IMR-90 (cell line): ENCODE measurements around the gene VPS37C. TPM values are rescaled to one million over a fixed set of nuclear protein-coding genes. Genes with fewer than 3 reads are reported as not detected.

Source experiments
- ATAC-seq: fragments of 200-7000 bp; cut with Tn5 transposase; 2 replicates; pipeline ENCODE4 v1.9.1; 2020; ENCODE audit warnings: low read depth, mild to moderate bottlenecking, moderate library complexity
- BruUV-seq: library from RNA; stranded (reverse); fragments of 400-500 nt; replicated peaks from 2 replicates; lab custom pipeline; 2021; lab: Mats Ljungman, UMichigan
- CTCF ChIA-PET: fragments of 300-600 bp; formaldehyde crosslinking; extraction: SDS; loops from one replicate; lab custom pipeline; 2021; ENCODE audit warnings: antibody characterized with exemption; lab: Yijun Ruan, JAX
- POLR2A ChIA-PET: fragments of 300-600 bp; sonication (Branson Sonifier 250); formaldehyde crosslinking; loops from one replicate; lab custom pipeline; 2022; ENCODE audit warnings: antibody characterized with exemption; ENCODE audit not compliant: unreplicated experiment; lab: Charles Lee
- DNase-seq: peaks from one replicate; pipeline ENCODE4 v3.0.0; 2013
- H2AFZ ChIP-seq: replicated peaks from 2 replicates; pipeline ENCODE3; 2013; ENCODE audit warnings: low read length, mild to moderate bottlenecking; ENCODE audit not compliant: poor library complexity
- H2AK5ac ChIP-seq: 2 replicates; pipeline ENCODE4 v1.6.1; 2013; ENCODE audit warnings: low read depth, low read length, inconsistent platforms
- H2AK9ac ChIP-seq: replicated peaks from 2 replicates; pipeline ENCODE3; 2013; ENCODE audit warnings: mild to moderate bottlenecking, low read depth, low read length, moderate library complexity; ENCODE audit not compliant: poor library complexity
- H2BK120ac ChIP-seq: 2 replicates; pipeline ENCODE4 v1.6.1; 2013; ENCODE audit warnings: low read depth, low read length, inconsistent platforms
- H2BK15ac ChIP-seq: 3 replicates; pipeline ENCODE4 v1.6.1; 2013; ENCODE audit warnings: low read depth, low read length, inconsistent platforms
- H2BK20ac ChIP-seq: 2 replicates; pipeline ENCODE4 v1.6.1; 2013; ENCODE audit warnings: low read depth, mild to moderate bottlenecking, inconsistent platforms, low read length, moderate library complexity
- H2BK5ac ChIP-seq: 2 replicates; pipeline ENCODE4 v1.6.1; 2013; ENCODE audit warnings: mild to moderate bottlenecking, low read depth, low read length, inconsistent platforms; ENCODE audit not compliant: poor library complexity, severe bottlenecking
- H3K14ac ChIP-seq: replicated peaks from 2 replicates; pipeline ENCODE4 v1.6.1; 2013; ENCODE audit warnings: low read depth, low read length, inconsistent platforms
- H3K18ac ChIP-seq: 2 replicates; pipeline ENCODE4 v1.6.1; 2013; ENCODE audit warnings: low read depth, low read length, control low read depth
- H3K23ac ChIP-seq: 2 replicates; pipeline ENCODE4 v1.6.1; 2013; ENCODE audit warnings: low read depth, low read length, inconsistent platforms
- H3K27ac ChIP-seq: 2 replicates; pipeline ENCODE4 v1.5.1; 2013; ENCODE audit warnings: mild to moderate bottlenecking, control low read depth, low read length; ENCODE audit not compliant: insufficient read depth
- H3K27me3 ChIP-seq: 2 replicates; pipeline ENCODE4 v1.6.1; 2013; ENCODE audit warnings: low read length; ENCODE audit not compliant: control insufficient read depth, insufficient read depth
- H3K36me3 ChIP-seq: 2 replicates; pipeline ENCODE4 v1.6.1; 2013; ENCODE audit warnings: low read length, mixed read lengths; ENCODE audit not compliant: control insufficient read depth, insufficient read depth
- H3K4ac ChIP-seq: 2 replicates; pipeline ENCODE4 v1.6.1; 2013; ENCODE audit warnings: low read depth, low read length, inconsistent platforms
- H3K4me1 ChIP-seq: 2 replicates; pipeline ENCODE4 v1.6.1; 2013; ENCODE audit warnings: low read length, mixed read lengths; ENCODE audit not compliant: control insufficient read depth, insufficient read depth
- H3K4me2 ChIP-seq: 2 replicates; pipeline ENCODE4 v1.6.1; 2013; ENCODE audit warnings: low read depth, mild to moderate bottlenecking, control low read depth, low read length, moderate library complexity
- H3K4me3 ChIP-seq: 2 replicates; pipeline ENCODE4 v1.5.1; 2013; ENCODE audit warnings: low read depth, mild to moderate bottlenecking, control low read depth, low read length, moderate library complexity; ENCODE audit not compliant: insufficient read depth
- H3K56ac ChIP-seq: 2 replicates; pipeline ENCODE4 v1.6.1; 2013; ENCODE audit warnings: low read length, inconsistent platforms; ENCODE audit not compliant: insufficient read depth; ENCODE audit errors: extremely low read depth
- H3K79me1 ChIP-seq, 2 experiments: 2 replicates each; pipeline ENCODE4 v1.6.1; 2013; ENCODE audit warnings: low read length in 2 of 2, inconsistent platforms in 1 of 2, low read depth in 1 of 2
- H3K9ac ChIP-seq: 2 replicates; pipeline ENCODE4 v1.6.1; 2013; ENCODE audit warnings: low read depth, low read length, control low read depth
- H3K9me1 ChIP-seq: 2 replicates; pipeline ENCODE4 v1.6.1; 2013; ENCODE audit warnings: low read length, inconsistent platforms; ENCODE audit not compliant: insufficient read depth
- H3K9me3 ChIP-seq: 2 replicates; pipeline ENCODE4 v1.6.1; 2013; ENCODE audit warnings: low read length; ENCODE audit not compliant: control insufficient read depth, insufficient read depth
- H4K20me1 ChIP-seq: 2 replicates; pipeline ENCODE4 v1.6.1; 2013; ENCODE audit warnings: low read length, inconsistent platforms; ENCODE audit not compliant: insufficient read depth
- H4K5ac ChIP-seq: 2 replicates; pipeline ENCODE4 v1.6.1; 2013; ENCODE audit warnings: mild to moderate bottlenecking, low read depth, low read length, control low read depth
- H4K8ac ChIP-seq, 2 experiments: 2 replicates each; pipeline ENCODE4 v1.6.1; 2013; ENCODE audit warnings: low read depth in 2 of 2, low read length in 2 of 2, control low read depth in 1 of 2, inconsistent platforms in 1 of 2
- H4K91ac ChIP-seq: 2 replicates; pipeline ENCODE4 v1.6.1; 2013; ENCODE audit warnings: low read depth, low read length, inconsistent platforms; ENCODE audit not compliant: insufficient read depth
- CHD1 ChIP-seq: IDR thresholded peaks from 2 replicates; pipeline ENCODE4 v1.6.1; 2012; ENCODE audit warnings: low read depth, low read length, improper control_type of control experiment
- CTCF ChIP-seq: conservative IDR thresholded peaks from 2 replicates; pipeline ENCODE4 v1.5.1; 2012; ENCODE audit warnings: mild to moderate bottlenecking, low read depth, low read length, improper control_type of control experiment
- FOS ChIP-seq: fragments of 150-350 bp; IDR thresholded peaks from 2 replicates; pipeline ENCODE4 v1.6.1; 2016; ENCODE audit warnings: low read depth, low read length
- WGBS, 2 experiments: methylation state at CpG; one replicate each; pipeline versions ENCODE4 v1.1.5 to v1.1.7; 2013; ENCODE audit warnings: missing lambda C conversion rate in 2 of 2; ENCODE audit not compliant: insufficient read length in 1 of 2; ENCODE audit errors: extremely low coverage in 2 of 2; 5-methylcytosine and 5-hydroxymethylcytosine counted together
- dilution Hi-C: fragments of 300-500 bp; cut with HindIII; formaldehyde crosslinking; loops from one replicate; pipeline ENCODE4 v1.14.3; 2018; ENCODE audit warnings: low sequenced_read_pairs; ENCODE audit not compliant: unreplicated experiment
- in situ Hi-C: fragments of 300-500 bp; cut with MboI; formaldehyde crosslinking; loops from 3 replicates; pipeline ENCODE4 v1.14.3; 2019; ENCODE audit warnings: low sequenced_read_pairs, inconsistent platforms, mixed read lengths
- intact Hi-C: fragments of 100-400 bp; cut with micrococcal nuclease; formaldehyde crosslinking; loops from 2 replicates; pipeline ENCODE4 v1.10.0; 2022
- polyA plus RNA-seq, 3 experiments: library from polyadenylated mRNA; depleted of rRNA; stranded (reverse); fragments of >200 nt; gene quantifications; 2 replicates each; pipeline ENCODE4 v1.2.3, GENCODE V29; 2012; ENCODE audit warnings: low replicate concordance in 1 of 3
- total RNA-seq: library from RNA; depleted of rRNA; stranded (reverse); fragments of >200 nt; gene quantifications from 2 replicates; pipeline ENCODE4 v1.2.3, GENCODE V29; 2012
- TF ChIP-seq, protein P1 (sequence below): fragments of 150-350 bp; IDR thresholded peaks from 2 replicates; pipeline ENCODE4 v1.6.1; 2016; ENCODE audit warnings: low read depth, mild to moderate bottlenecking, low read length, moderate library complexity, borderline replicate concordance

The VPS37C gene
- total and polyA plus RNA-seq, 2 of the 4 experiments (the other 2 are of a cell fraction) = 3.2 to 13.2 TPM

- H2AK5ac ChIP-seq = no peak overlapping the region
- in situ Hi-C loops (no loop called here), intact Hi-C loops (no loop called here), dilution Hi-C loops (no loop called here)
- H3K9me1 ChIP-seq = no peaks in the 10 kb centered on the region
- H3K36me3 ChIP-seq = no peaks in the 10 kb centered on the region
- H4K91ac ChIP-seq = no peak overlapping the region
- H3K4ac ChIP-seq = no peak overlapping the region
- ChIA-PET CTCF (no interaction called here), POLR2A (no interaction called here)
- H3K4me3 ChIP-seq = no peak overlapping the region
- H3K79me1 ChIP-seq = no peaks in the 10 kb centered on the region
- no peak overlapping the region for H2BK5ac ChIP-seq
- TF ChIP-seq, protein P1, sequence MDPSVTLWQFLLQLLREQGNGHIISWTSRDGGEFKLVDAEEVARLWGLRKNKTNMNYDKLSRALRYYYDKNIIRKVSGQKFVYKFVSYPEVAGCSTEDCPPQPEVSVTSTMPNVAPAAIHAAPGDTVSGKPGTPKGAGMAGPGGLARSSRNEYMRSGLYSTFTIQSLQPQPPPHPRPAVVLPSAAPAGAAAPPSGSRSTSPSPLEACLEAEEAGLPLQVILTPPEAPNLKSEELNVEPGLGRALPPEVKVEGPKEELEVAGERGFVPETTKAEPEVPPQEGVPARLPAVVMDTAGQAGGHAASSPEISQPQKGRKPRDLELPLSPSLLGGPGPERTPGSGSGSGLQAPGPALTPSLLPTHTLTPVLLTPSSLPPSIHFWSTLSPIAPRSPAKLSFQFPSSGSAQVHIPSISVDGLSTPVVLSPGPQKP = no peak
- TF ChIP-seq CHD1 (no peak), FOS (no peak), CTCF (no peak)
- H3K4me2 ChIP-seq = no peak overlapping the region
- peaks cover 33% of the 10 kb centered on the region for H3K27me3 ChIP-seq
- no peak overlapping the region for H3K18ac ChIP-seq
- H2BK15ac ChIP-seq = no peak overlapping the region
- H2AK9ac ChIP-seq = no peak overlapping the region
- H3K14ac ChIP-seq = no peak overlapping the region
- no peak overlapping the region for H3K27ac ChIP-seq
- H3K4me1 ChIP-seq = no peaks in the 10 kb centered on the region
- H2BK20ac ChIP-seq = no peak overlapping the region
- H3K9me3 ChIP-seq = peaks cover 8% of the 10 kb centered on the region
- no peak for DNase-seq
- no peak overlapping the region for H4K8ac ChIP-seq
- no peaks in the 10 kb centered on the region for H4K20me1 ChIP-seq
- 55% methylated on average over 3 of the region's 6 CpGs; no CpG with 5 or more reads in 1 of the 2 experiments for WGBS, 2 experiments
- no peak overlapping the region for H3K23ac ChIP-seq
- no peak overlapping the region for H2BK120ac ChIP-seq
- H3K56ac ChIP-seq = no peak overlapping the region
- no peak overlapping the region for H3K9ac ChIP-seq
- no TSS peak for BruUV-seq
- ATAC-seq = no peak
- H2AFZ ChIP-seq = no peak overlapping the region
- H4K5ac ChIP-seq = no peak overlapping the region
Observed at GRCh38 chr11:61198361-61198760, 37.1 kb upstream of the VPS37C start.
